ENCODE data around the gene CD4.
"Not testable (repeated sequence)": the region's sequence is repeated elsewhere in the genome, so short reads cannot be mapped to it uniquely, and the experiment has no call there.

The CD4 gene

GRCh38 chr12:6788972-6789924, at the start of gene CD4:
Gene CD4 (plus strand): TSS chr12:6789528. CDS start chr12:6800139, 10,611 bp downstream.
- in situ Hi-C loops (cut with HindIII; ENCODE audit: low sequenced_read_pairs) = no loop called here

DNA sequence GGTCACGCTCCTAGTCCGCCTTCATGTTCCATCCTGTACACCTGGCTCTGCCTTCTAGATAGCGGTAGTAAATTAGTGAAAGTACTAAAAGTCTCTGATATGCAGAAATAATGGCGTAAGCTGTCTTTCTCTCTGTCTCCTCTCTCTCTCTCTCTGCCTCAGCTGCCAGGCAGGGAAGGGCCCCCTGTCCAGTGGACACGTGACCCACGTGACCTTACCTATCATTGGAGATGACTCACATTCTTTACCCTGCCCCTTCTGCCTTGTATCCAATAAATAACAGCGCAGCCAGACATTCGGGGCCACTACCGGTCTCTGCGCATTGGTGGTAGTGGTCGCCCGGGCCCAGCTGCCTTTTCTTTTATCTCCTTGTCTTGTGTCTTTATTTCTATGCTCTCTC, 47.2 kb upstream of the CD4 start:
- in situ Hi-C loops (cut with HindIII; ENCODE audit: low sequenced_read_pairs) = not testable (repeated sequence)

DNA sequence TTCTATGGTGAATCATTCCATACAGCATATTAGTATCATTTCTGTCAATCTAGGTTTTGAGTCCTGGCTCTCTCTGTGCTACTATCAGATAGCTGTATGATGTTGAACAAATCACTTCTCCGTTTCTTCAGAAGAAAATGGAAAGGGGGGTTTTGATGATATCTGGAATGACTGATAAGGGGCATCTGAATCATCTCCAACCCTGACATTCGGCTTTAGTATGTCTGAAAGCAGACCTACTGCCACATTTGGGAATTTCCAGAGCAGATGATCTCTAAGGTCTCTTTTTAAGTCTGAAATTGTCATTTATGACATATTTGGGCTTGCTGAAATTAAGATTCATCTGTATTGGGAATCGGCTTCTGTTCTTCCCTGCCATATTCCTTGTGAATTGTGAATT, 46.5 kb upstream of the CD4 start:
- in situ Hi-C loops (cut with HindIII; ENCODE audit: low sequenced_read_pairs) = no loop called here

GRCh38 chr12:6743300-6743699, 46.0 kb upstream of the CD4 start:
- in situ Hi-C loops (cut with HindIII; ENCODE audit: low sequenced_read_pairs) = not testable (repeated sequence)

DNA sequence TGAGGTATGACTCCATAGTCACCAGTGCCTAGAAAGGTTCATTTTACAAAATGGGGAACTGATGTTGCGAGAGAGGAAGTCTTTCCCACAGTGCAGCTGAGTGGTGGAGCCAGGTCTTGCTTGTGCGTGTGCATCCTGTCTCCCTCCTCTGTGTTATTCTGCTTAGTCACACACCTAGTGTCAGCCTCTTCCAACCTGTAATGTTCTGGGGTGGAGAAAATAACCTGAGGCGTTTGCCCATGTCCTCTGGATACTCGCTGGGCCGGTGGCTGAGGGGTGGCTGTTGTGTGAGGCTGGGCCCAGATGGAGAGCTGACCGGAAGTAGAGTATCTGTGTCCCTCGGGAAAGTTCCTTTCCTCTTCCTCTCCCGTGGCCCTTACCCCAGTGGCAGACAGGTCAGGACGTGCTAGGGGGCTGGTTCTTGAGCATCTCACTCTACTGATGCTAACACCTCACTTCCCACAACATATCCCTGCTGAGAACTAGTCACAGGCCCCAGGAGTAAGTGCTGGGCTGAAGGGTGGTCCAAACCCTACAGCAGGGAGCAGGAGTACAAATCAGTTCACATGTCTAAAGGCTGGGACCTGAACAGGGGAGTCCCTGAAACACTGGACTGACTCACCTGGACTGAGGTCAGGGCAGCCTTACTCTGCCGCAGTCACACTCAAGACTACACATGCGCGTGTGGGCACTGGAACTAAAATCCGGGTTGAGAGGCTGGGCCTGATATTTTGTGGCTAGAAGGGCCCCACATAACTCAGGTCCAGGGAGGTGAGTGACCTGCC, 43.4 kb upstream of the CD4 start:
- in situ Hi-C loops (cut with HindIII; ENCODE audit: low sequenced_read_pairs) = no loop called here

GRCh38 chr12:6747216-6747615, 42.1 kb upstream of the CD4 start:
- in situ Hi-C loops (cut with HindIII; ENCODE audit: low sequenced_read_pairs) = no loop called here

GRCh38 chr12:6748761-6749160, 40.6 kb upstream of the CD4 start:
- in situ Hi-C loops (cut with HindIII; ENCODE audit: low sequenced_read_pairs) = no loop called here

GRCh38 chr12:6750506-6750905, 38.8 kb upstream of the CD4 start:
- in situ Hi-C loops (cut with HindIII; ENCODE audit: low sequenced_read_pairs) = no loop called here

DNA sequence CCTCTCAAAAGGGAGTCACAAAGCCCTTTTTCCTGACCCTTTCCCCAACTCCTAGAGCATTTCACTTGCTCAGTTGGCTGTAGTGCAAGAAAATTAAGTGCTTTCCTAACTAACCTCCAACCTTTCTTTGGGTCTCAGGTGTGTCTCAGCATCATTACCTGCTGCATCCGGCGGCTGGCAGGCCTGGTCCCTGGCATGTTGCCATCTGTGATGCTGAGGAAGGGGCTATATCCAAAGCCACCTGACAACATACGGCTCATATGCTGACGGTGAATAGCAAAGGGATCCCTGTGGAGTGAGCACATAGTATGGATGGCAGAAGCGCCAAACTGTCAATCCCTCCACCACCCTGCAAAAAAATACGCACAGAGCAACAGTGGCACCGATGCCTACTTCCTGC, 37.6 kb upstream of the CD4 start:
- in situ Hi-C loops (cut with HindIII; ENCODE audit: low sequenced_read_pairs) = no loop called here

- in situ Hi-C loops (cut with HindIII; ENCODE audit: low sequenced_read_pairs) = no loop called here
These were observed 37.0 kb upstream of the CD4 start for GRCh38 chr12:6752167-6752920.

DNA sequence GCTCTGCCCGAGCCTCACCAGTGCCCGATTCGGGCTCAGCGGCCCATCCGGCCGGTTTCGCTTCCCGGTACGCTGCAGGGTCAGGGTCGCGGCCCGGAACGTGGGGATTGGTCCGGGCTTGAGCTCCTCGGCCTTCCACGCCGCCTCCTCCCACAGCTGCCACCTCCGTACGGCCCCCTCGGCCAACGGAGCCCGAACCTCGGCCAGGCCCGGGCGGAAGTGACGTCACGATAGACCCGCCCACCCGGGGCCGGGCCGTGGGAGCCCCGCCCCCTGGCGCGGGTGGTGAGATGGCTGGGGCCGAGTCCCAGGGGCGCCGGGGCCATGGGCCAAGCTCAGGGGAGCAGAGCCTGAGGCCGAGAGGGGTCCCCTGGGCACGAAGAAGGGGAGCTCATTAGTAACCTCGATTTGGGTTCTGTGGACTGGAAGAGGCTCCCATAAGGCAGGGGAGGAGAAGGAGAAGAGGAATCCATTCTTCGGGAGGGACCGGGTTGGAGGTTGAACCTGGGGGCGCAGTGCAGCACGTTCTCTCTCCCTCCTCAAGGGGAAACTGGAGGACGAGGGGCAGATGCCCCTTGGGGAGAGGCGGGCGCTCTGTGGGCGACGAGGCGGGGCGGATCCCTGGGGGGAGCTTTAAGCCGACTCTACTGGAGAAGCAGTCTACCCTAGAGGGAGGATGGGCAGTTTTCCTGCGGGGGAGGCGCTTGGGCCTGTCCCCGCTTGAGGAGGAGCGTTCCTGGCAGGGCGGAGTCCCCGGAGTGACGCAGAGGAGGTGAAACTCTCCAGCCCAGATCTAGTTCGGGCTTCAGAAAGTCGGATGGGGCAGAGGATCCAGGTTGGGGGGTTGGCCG, 36.2 kb upstream of the CD4 start, which contains the start of gene MLF2:
TSS of gene MLF2 (minus strand) at position 221 of the 851 bp plus-strand sequence. CDS start 807 bp downstream, outside the sequence.
- in situ Hi-C loops (cut with HindIII; ENCODE audit: low sequenced_read_pairs) = no loop called here

GRCh38 chr12:6753772-6754356, 35.5 kb upstream of the CD4 start:
- in situ Hi-C loops (cut with HindIII; ENCODE audit: low sequenced_read_pairs) = no loop called here

- in situ Hi-C loops (cut with HindIII; ENCODE audit: low sequenced_read_pairs) = no loop called here
These were observed 34.9 kb upstream of the CD4 start for GRCh38 chr12:6754411-6754810.

DNA sequence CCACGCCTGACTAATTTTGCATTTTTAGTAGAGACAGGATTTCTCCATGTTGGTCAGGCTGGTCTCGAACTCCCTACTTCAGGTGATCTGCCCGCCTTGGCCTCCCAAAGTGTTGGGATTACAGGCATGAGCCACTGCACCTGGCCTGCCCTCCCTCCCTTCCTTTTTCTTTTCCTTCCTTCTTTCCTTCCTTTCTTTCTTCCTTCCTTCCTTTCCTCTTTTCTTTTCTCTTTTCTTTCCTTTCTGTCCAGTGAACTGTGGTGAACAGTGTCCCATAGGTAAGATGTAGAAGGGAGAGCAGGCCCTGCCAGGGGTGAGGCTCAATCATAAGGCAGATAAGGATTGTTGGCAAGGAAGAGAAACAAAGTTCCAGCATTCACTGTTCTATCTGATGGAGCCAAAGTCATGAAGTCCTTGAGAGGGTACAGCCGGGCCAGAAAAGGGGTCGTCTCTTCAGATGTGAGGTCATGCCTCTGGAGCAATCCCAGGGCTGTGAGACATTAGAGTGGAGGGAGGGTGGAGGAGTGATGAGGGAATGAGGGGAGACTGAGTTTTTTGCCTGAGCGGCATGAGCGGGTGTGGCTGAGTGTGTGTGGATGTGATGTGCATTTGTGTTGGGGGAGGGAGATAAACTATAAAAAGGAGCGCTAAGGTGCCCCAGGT, 32.2 kb upstream of the CD4 start:
- in situ Hi-C loops (cut with HindIII; ENCODE audit: low sequenced_read_pairs) = no loop called here

- in situ Hi-C loops (cut with HindIII; ENCODE audit: low sequenced_read_pairs) = no loop called here
These were observed 30.7 kb upstream of the CD4 start for GRCh38 chr12:6758506-6759095.

GRCh38 chr12:6759741-6760140, 29.6 kb upstream of the CD4 start:
- in situ Hi-C loops (cut with HindIII; ENCODE audit: low sequenced_read_pairs) = no loop called here

DNA sequence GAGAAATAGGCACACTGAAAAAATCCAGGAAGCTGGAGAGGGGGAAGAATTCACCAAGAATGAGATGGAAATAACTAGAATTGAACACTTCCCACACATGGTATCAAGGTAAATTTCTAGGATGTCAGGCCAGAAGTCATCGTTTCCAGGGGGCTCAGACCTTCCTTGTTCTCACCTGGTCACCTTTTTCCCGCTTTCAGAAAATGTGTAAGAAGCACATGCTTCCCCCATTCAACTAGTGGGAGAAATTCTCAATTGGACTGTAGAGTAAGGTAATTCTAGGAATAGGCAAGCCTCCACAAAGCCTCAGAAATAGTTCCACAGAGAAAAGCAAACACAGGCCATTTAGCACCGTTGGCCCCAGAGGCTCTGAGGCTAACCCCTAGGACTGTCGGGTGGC, 25.9 kb upstream of the CD4 start:
- in situ Hi-C loops (cut with HindIII; ENCODE audit: low sequenced_read_pairs) = no loop called here

GRCh38 chr12:6764011-6764828, 25.1 kb upstream of the CD4 start:
- in situ Hi-C loops (cut with HindIII; ENCODE audit: low sequenced_read_pairs) = no loop called here
